GM12878 (cell line): ENCODE results near the gene CLEC2L. TPM values are rescaled to one million over a fixed set of nuclear protein-coding genes. Genes with fewer than 3 reads are reported as not detected.

Experiments used
- ATAC-seq: fragments of 200-7000 bp; cut with Tn5 transposase; 3 replicates; pipeline ENCODE4 v1.9.1; 2020; ENCODE audit warnings: mild to moderate bottlenecking, moderate library complexity
- BruUV-seq: library from RNA; stranded (reverse); fragments of 400-500 nt; replicated peaks from 2 replicates; lab custom pipeline; 2021; lab: Mats Ljungman, UMichigan
- CTCF ChIA-PET: fragments of 300-600 bp; sonication (Branson Sonifier 250); formaldehyde crosslinking; extraction: SDS; loops from one replicate; lab custom pipeline; 2021; ENCODE audit warnings: inconsistent platforms; lab: Yijun Ruan, JAX
- POLR2A ChIA-PET: fragments of 350-600 bp; formaldehyde crosslinking; extraction: SDS; loops from one replicate; lab custom pipeline; 2021; ENCODE audit warnings: inconsistent platforms; lab: Charles Lee
- RAD21 ChIA-PET: fragments of 300-600 bp; sonication (Branson Sonifier 250); formaldehyde crosslinking; loops from one replicate; lab custom pipeline; 2023; ENCODE audit warnings: antibody characterized with exemption; ENCODE audit not compliant: unreplicated experiment; lab: Charles Lee
- SMC1A ChIA-PET: fragments of 300-600 bp; sonication (Branson Sonifier 250); formaldehyde crosslinking; loops from one replicate; lab custom pipeline; 2023; ENCODE audit not compliant: unreplicated experiment, uncharacterized antibody; lab: Charles Lee
- DNase-seq: peaks from one replicate; pipeline ENCODE4 v3.0.0-alpha.2; 2011; ENCODE audit warnings: low read depth, low spot score
- FAIRE-seq: peaks from 3 replicates; lab custom pipeline; 2011; peaks lifted over from hg19 to GRCh38; lab: Jason Lieb, UNC
- H2AFZ ChIP-seq: 2 replicates; pipeline ENCODE4 v1.6.0; 2011; ENCODE audit warnings: low read depth, low read length, control low read depth; ENCODE audit not compliant: control insufficient read depth
- H3K27ac ChIP-seq: 2 replicates; pipeline ENCODE4 v1.5.1; 2011; ENCODE audit warnings: control low read depth; ENCODE audit not compliant: control insufficient read depth, insufficient read depth
- H3K27me3 ChIP-seq, 2 experiments: replicated peaks in 1 of 2; 2 replicates each; pipeline versions ENCODE4 v1.6.0 to v1.6.1; 2011; ENCODE audit warnings: low read length in 1 of 2; ENCODE audit not compliant: control insufficient read depth in 2 of 2, insufficient read depth in 2 of 2
- H3K36me3 ChIP-seq, 2 experiments: 2 replicates each; pipeline ENCODE4 v1.5.1; 2011; ENCODE audit warnings: low read length in 1 of 2; ENCODE audit not compliant: control insufficient read depth in 2 of 2, insufficient read depth in 2 of 2
- H3K4me1 ChIP-seq: 2 replicates; pipeline ENCODE4 v1.6.1; 2011; ENCODE audit warnings: mild to moderate bottlenecking, low read length, moderate library complexity, mixed read lengths; ENCODE audit not compliant: control insufficient read depth, insufficient read depth
- H3K4me2 ChIP-seq: 2 replicates; pipeline ENCODE4 v1.6.0; 2011; ENCODE audit warnings: control low read depth; ENCODE audit not compliant: control insufficient read depth, insufficient read depth
- H3K4me3 ChIP-seq: fragments of 200-600 bp; sonication (generic); 2 replicates; pipeline ENCODE4 v1.5.1; 2016
- H3K79me2 ChIP-seq: 2 replicates; pipeline ENCODE4 v1.6.0; 2011; ENCODE audit warnings: low read length; ENCODE audit not compliant: control insufficient read depth, insufficient read depth
- H3K9ac ChIP-seq: 2 replicates; pipeline ENCODE4 v1.8.0; 2011; ENCODE audit warnings: low read length, control low read depth, mixed read lengths; ENCODE audit not compliant: control insufficient read depth, insufficient read depth
- H3K9me3 ChIP-seq: replicated peaks from 3 replicates; pipeline ENCODE4 v1.5.1; 2011; ENCODE audit warnings: mild to moderate bottlenecking, low read length; ENCODE audit not compliant: control insufficient read depth, insufficient read depth
- H4K20me1 ChIP-seq: 2 replicates; pipeline ENCODE4 v1.6.0; 2011; ENCODE audit not compliant: control insufficient read depth, insufficient read depth
- ATF7 ChIP-seq: fragments of 450-650 bp; IDR thresholded peaks from 2 replicates; pipeline ENCODE4 v1.6.1; 2016; ENCODE audit warnings: low read depth, mild to moderate bottlenecking
- CBX3 ChIP-seq: fragments of 200-600 bp; sonication (generic); IDR thresholded peaks from 2 replicates; pipeline ENCODE4 v1.6.1; 2016; ENCODE audit warnings: low read depth, borderline replicate concordance
- JUNB ChIP-seq: IDR thresholded peaks from 2 replicates; pipeline ENCODE4 v1.6.1; 2016; ENCODE audit warnings: antibody characterized with exemption, mild to moderate bottlenecking
- SPI1 ChIP-seq: IDR thresholded peaks from 2 replicates; pipeline ENCODE4 v1.6.1; 2011; ENCODE audit warnings: low read depth, mild to moderate bottlenecking, low read length, moderate library complexity, borderline replicate concordance; ENCODE audit not compliant: insufficient read depth
- WGBS: methylation state at CpG from one replicate; pipeline ENCODE4 v1.1.6; 2016; ENCODE audit warnings: low lambda C conversion rate; ENCODE audit not compliant: insufficient replicate concordance, insufficient coverage; ENCODE audit errors: missing lambda C conversion rate; 5-methylcytosine and 5-hydroxymethylcytosine counted together
- in situ Hi-C: fragments of 300-500 bp; cut with MboI; formaldehyde crosslinking; loops from 9 replicates; pipeline ENCODE4 v1.14.3; 2018; ENCODE audit warnings: mixed read lengths
- intact Hi-C: fragments of 100-400 bp; cut with micrococcal nuclease; formaldehyde crosslinking; loops from one replicate; pipeline ENCODE4 v1.14.2; 2022; ENCODE audit not compliant: unreplicated experiment
- polyA plus RNA-seq, 11 experiments: library from polyadenylated mRNA; depleted of rRNA in 4 of 11; unstranded in 6 of 11; stranded (reverse) in 5 of 11; fragments of >200 nt; fragmentation: Nextera tagmentation in 4 of 11; fragmentation: Illumina TruSeq in 1 of 11; extraction: Ambion mirVana in 4 of 11; extraction: Trizol in 1 of 11; gene quantifications; 1 replicate in 1 of 11; 2 replicates in 10 of 11; pipeline versions ENCODE4 v1.2.1 to v1.2.3, GENCODE V29; 2011 to 2016; ENCODE audit warnings: inconsistent platforms in 2 of 11, missing spikeins in 2 of 11, low read depth in 1 of 11
- total RNA-seq, 4 experiments: library from RNA; depleted of rRNA in 3 of 4; stranded (reverse); fragments of >200 nt in 3 of 4; fragmentation: Illumina TruSeq in 1 of 4; extraction: Trizol in 1 of 4; gene quantifications; 2 replicates each; pipeline versions ENCODE4 v1.2.1 to v1.2.3, GENCODE V29; 2013 to 2021
- TF ChIP-seq, protein P1 (sequence below): fragments of 450-650 bp; formaldehyde crosslinking; IDR thresholded peaks from 2 replicates; pipeline ENCODE4 v1.5.0; 2022; ENCODE audit warnings: mild to moderate bottlenecking, missing genetic modification characterization

CLEC2L gene
- total and polyA plus RNA-seq, 10 of the 15 experiments (the other 5 are each of a cell fraction or from before 2014, with no cell fraction given) = not detected

DNA sequence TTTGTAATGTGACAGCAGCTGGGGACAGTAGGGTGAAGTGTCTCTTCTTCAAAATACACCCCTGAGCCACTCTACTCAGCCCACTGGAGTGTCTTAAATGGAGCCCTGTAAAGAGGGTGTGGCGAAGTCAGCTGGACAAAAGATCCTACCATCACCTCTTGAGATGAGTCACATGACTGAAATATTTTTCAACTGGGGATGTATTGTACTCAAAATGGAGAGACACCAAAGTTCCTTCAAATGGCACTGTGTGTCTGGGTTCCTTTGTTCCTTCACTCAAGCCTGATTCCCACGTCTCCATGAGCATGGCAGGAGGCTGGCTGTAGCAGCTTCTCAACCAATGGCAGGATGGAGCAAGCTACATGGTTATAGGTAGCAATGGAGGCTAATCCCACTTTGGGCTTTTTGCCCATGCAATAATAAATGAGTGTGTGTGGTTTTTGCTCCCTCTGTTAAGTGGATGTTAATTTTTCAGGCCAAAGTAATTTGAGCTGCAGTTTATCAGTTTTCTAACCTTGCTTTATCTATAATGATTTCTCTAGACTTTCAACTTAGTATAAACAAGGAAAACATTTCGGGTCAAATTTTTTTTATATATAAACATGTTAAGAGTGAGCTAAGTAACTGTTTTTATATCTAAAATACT lies 68.2 kb downstream of the CLEC2L start:
- TSS peak; percentile 9 for BruUV-seq

More for the DNA sequence above, 68.2 kb downstream of the CLEC2L start:
- ChIA-PET RAD21 (no interaction called here), POLR2A (no interaction called here)
- Histone ChIP-seq H3K4me2 (no peak overlapping the region), H3K36me3 (peaks cover 5 to 16% of the 10 kb centered on the region in 2 experiments; a peak in 3 of 4 replicates), H3K27ac (no peak overlapping the region), H3K9me3 (no peaks in the 10 kb centered on the region), H3K4me3 (no peak overlapping the region)
- in situ Hi-C loops = no loop called here
- TF ChIP-seq, protein P1, sequence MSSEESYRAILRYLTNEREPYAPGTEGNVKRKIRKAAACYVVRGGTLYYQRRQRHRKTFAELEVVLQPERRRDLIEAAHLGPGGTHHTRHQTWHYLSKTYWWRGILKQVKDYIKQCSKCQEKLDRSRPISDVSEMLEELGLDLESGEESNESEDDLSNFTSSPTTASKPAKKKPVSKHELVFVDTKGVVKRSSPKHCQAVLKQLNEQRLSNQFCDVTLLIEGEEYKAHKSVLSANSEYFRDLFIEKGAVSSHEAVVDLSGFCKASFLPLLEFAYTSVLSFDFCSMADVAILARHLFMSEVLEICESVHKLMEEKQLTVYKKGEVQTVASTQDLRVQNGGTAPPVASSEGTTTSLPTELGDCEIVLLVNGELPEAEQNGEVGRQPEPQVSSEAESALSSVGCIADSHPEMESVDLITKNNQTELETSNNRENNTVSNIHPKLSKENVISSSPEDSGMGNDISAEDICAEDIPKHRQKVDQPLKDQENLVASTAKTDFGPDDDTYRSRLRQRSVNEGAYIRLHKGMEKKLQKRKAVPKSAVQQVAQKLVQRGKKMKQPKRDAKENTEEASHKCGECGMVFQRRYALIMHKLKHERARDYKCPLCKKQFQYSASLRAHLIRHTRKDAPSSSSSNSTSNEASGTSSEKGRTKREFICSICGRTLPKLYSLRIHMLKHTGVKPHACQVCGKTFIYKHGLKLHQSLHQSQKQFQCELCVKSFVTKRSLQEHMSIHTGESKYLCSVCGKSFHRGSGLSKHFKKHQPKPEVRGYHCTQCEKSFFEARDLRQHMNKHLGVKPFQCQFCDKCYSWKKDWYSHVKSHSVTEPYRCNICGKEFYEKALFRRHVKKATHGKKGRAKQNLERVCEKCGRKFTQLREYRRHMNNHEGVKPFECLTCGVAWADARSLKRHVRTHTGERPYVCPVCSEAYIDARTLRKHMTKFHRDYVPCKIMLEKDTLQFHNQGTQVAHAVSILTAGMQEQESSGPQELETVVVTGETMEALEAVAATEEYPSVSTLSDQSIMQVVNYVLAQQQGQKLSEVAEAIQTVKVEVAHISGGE = no peak
- TF ChIP-seq ATF7 = no peak
- TF ChIP-seq SPI1 = no peak
- TF ChIP-seq CBX3 = no peak
- TF ChIP-seq JUNB = no peak
- TF ChIP-seq, all 136 proteins: peak for 0
- H3K79me2 ChIP-seq = no peaks in the 10 kb centered on the region
- ATAC-seq (no peak), DNase-seq (no peak), FAIRE-seq (no peak)
- 80% methylated on average over 3 of the region's 3 CpGs for WGBS
- SMC1A ChIA-PET = interaction anchor here (0.7 kb wide), 1 partner anchor 46 kb away, joined by 3 read pairs; no protein-coding TSS in a partner anchor
- H3K4me1 ChIP-seq = no peaks in the 10 kb centered on the region
- intact Hi-C loops = no loop called here
- H4K20me1 ChIP-seq = no peaks in the 10 kb centered on the region
- no peaks in the 10 kb centered on the region for H3K27me3 ChIP-seq
- H2AFZ ChIP-seq = no peak overlapping the region
- H3K9ac ChIP-seq = no peak overlapping the region
- CTCF ChIA-PET = interaction anchor here (4.9 to 7.2 kb wide), 3 partner anchors 10 to 157 kb away, joined by 16 to 51 read pairs (median 19); no protein-coding TSS in a partner anchor
